GM23338 (cell line): ENCODE measurements around the gene SFPQ. TPM values are rescaled to one million over a fixed set of nuclear protein-coding genes. Genes with fewer than 3 reads are reported as not detected.

Experiments used
- ATAC-seq: fragments of 200-7000 bp; cut with Tn5 transposase; 3 replicates; pipeline ENCODE4 v1.9.1; 2020
- DNase-seq: peaks from one replicate; pipeline ENCODE4 v3.0.0-alpha.2; 2015; ENCODE audit warnings: low spot score
- H2AFZ ChIP-seq: fragments of 200-600 bp; sonication (generic); 2 replicates; pipeline ENCODE4 v1.8.0; 2016; ENCODE audit warnings: antibody characterized with exemption, mild to moderate bottlenecking, moderate library complexity
- H3F3A ChIP-seq: fragments of 200-600 bp; sonication (generic); replicated peaks from 2 replicates; pipeline ENCODE4 v1.8.0; 2017; ENCODE audit warnings: antibody characterized with exemption, mixed run types, low read depth
- H3K27ac ChIP-seq: fragments of 200-600 bp; sonication (generic); 2 replicates; pipeline ENCODE4 v1.6.1; 2016; ENCODE audit warnings: low read depth
- H3K27me3 ChIP-seq: fragments of 200-600 bp; sonication (generic); 2 replicates; pipeline ENCODE4 v1.8.0; 2016; ENCODE audit warnings: mild to moderate bottlenecking, mixed run types, moderate library complexity; ENCODE audit not compliant: insufficient read depth
- H3K36me3 ChIP-seq: fragments of 200-600 bp; sonication (generic); 2 replicates; pipeline ENCODE4 v1.8.0; 2016; ENCODE audit warnings: mild to moderate bottlenecking; ENCODE audit not compliant: insufficient read depth
- H3K4me1 ChIP-seq: fragments of 200-600 bp; sonication (generic); 2 replicates; pipeline ENCODE4 v1.8.0; 2016; ENCODE audit warnings: mild to moderate bottlenecking, moderate library complexity; ENCODE audit not compliant: insufficient read depth
- H3K4me2 ChIP-seq: fragments of 200-600 bp; sonication (generic); 2 replicates; pipeline ENCODE4 v1.7.1; 2017; ENCODE audit warnings: mixed run types
- H3K4me3 ChIP-seq: fragments of 200-600 bp; sonication (generic); 2 replicates; pipeline ENCODE4 v1.6.1; 2016; ENCODE audit warnings: mixed run types
- H3K79me2 ChIP-seq: fragments of 200-600 bp; sonication (generic); replicated peaks from 2 replicates; pipeline ENCODE4 v1.8.0; 2017; ENCODE audit warnings: mild to moderate bottlenecking; ENCODE audit not compliant: insufficient read depth
- H3K9me2 ChIP-seq: fragments of 200-600 bp; sonication (generic); 2 replicates; pipeline ENCODE4 v1.8.0; 2017; ENCODE audit not compliant: insufficient read depth
- H4K20me1 ChIP-seq: fragments of 200-600 bp; sonication (generic); replicated peaks from 2 replicates; pipeline ENCODE4 v1.8.0; 2017; ENCODE audit warnings: mild to moderate bottlenecking; ENCODE audit not compliant: insufficient read depth
- H3K27ac Mint-ChIP-seq: 2 replicates; pipeline ENCODE4 v1.8.0; 2020; ENCODE audit warnings: inconsistent platforms, mild to moderate bottlenecking, moderate library complexity, mixed read lengths
- H3K27me3 Mint-ChIP-seq: 3 replicates; pipeline ENCODE4 v1.8.0; 2022; ENCODE audit warnings: low read depth, mild to moderate bottlenecking, moderate library complexity, mixed read lengths, inconsistent platforms; ENCODE audit not compliant: insufficient read depth, poor library complexity
- H3K36me3 Mint-ChIP-seq: 3 replicates; pipeline ENCODE4 v1.8.0; 2021; ENCODE audit warnings: low read depth, mild to moderate bottlenecking, inconsistent platforms, moderate library complexity, mixed read lengths
- H3K4me1 Mint-ChIP-seq: 3 replicates; pipeline ENCODE4 v1.8.0; 2020; ENCODE audit warnings: mild to moderate bottlenecking, inconsistent platforms, mixed read lengths
- H3K4me3 Mint-ChIP-seq: 3 replicates; pipeline ENCODE4 v1.8.0; 2021; ENCODE audit warnings: moderate library complexity, mild to moderate bottlenecking, inconsistent platforms, mixed read lengths
- H3K9me3 Mint-ChIP-seq: 3 replicates; pipeline ENCODE4 v1.8.0; 2020; ENCODE audit warnings: moderate library complexity, mild to moderate bottlenecking, inconsistent platforms, mixed read lengths
- CREB1 ChIP-seq: fragments of 250-450 bp; sonication (Bioruptor Pico); IDR thresholded peaks from 2 replicates; pipeline ENCODE4 v1.5.0; 2020; ENCODE audit warnings: low read depth, mild to moderate bottlenecking, moderate library complexity
- EZH2 ChIP-seq: fragments of 200-600 bp; sonication (generic); IDR thresholded peaks from one replicate; pipeline ENCODE4 v1.8.0; 2017; ENCODE audit warnings: antibody characterized with exemption, mild to moderate bottlenecking, low read depth; ENCODE audit not compliant: unreplicated experiment
- EZH2phosphoT487 ChIP-seq: fragments of 200-600 bp; sonication (generic); IDR thresholded peaks from one replicate; pipeline ENCODE4 v1.8.1; 2018; ENCODE audit warnings: antibody characterized with exemption; ENCODE audit not compliant: unreplicated experiment
- JUNB ChIP-seq: IDR thresholded peaks from one replicate; pipeline ENCODE4 v1.6.1; 2016; ENCODE audit warnings: antibody characterized with exemption; ENCODE audit not compliant: unreplicated experiment
- NANOG ChIP-seq: IDR thresholded peaks from 2 replicates; pipeline ENCODE4 v1.6.1; 2016; ENCODE audit warnings: antibody characterized with exemption, borderline replicate concordance
- POLR2AphosphoS5 ChIP-seq: IDR thresholded peaks from 2 replicates; pipeline ENCODE4 v1.6.1; 2016; ENCODE audit warnings: antibody characterized with exemption, low read depth
- STAT1 ChIP-seq: IDR thresholded peaks from one replicate; pipeline ENCODE4 v1.6.1; 2016; ENCODE audit warnings: antibody characterized with exemption; ENCODE audit not compliant: unreplicated experiment
- ZNF114 ChIP-seq: fragments of 250-450 bp; sonication (Bioruptor Pico); IDR thresholded peaks from 2 replicates; pipeline ENCODE4 v1.5.0; 2020; ENCODE audit warnings: mild to moderate bottlenecking, moderate library complexity
- ZNF331 ChIP-seq: fragments of 250-450 bp; sonication (Bioruptor Pico); IDR thresholded peaks from 2 replicates; pipeline ENCODE4 v1.5.0; 2020; ENCODE audit warnings: low read depth, mild to moderate bottlenecking, moderate library complexity
- polyA plus RNA-seq: library from polyadenylated mRNA; unstranded; fragments of >200 nt; fragmentation: Nextera tagmentation; extraction: Ambion mirVana; gene quantifications from 2 replicates; pipeline ENCODE4 v1.2.1, GENCODE V29; 2016
- total RNA-seq: library from RNA; depleted of rRNA; stranded (reverse); fragments of >200 nt; shearing (Covaris generic); gene quantifications from 2 replicates; pipeline ENCODE4 v1.2.3, GENCODE V29; 2014
- TF ChIP-seq, protein P1 (sequence below): IDR thresholded peaks from 2 replicates; pipeline ENCODE4 v1.6.1; 2016; ENCODE audit warnings: antibody characterized with exemption
- TF ChIP-seq, protein P2 (sequence below): IDR thresholded peaks from one replicate; pipeline ENCODE4 v1.6.1; 2018; ENCODE audit warnings: antibody characterized with exemption; ENCODE audit not compliant: unreplicated experiment
- TF ChIP-seq, protein P3 (sequence below): fragments of 250-450 bp; sonication (Bioruptor Pico); IDR thresholded peaks from 2 replicates; pipeline ENCODE4 v1.5.0; 2020; ENCODE audit warnings: mild to moderate bottlenecking, moderate library complexity
- TF ChIP-seq, protein P4 (sequence below), 2 experiments: fragments of 200-600 bp in 1 of 2; sonication (generic) in 1 of 2; conservative IDR thresholded peaks; 2 replicates each; pipeline versions ENCODE4 v1.5.1 to v1.6.1; 2016 to 2017; ENCODE audit warnings: antibody characterized with exemption in 2 of 2, low read depth in 2 of 2, mild to moderate bottlenecking in 2 of 2, moderate library complexity in 1 of 2

SFPQ gene
- total and polyA plus RNA-seq, 2 experiments from 2014 or later = 258 to 352 TPM

GRCh38 chr1:35164893-35165292 lies 28.1 kb downstream of the SFPQ start:
- Mint-ChIP-seq H3K9me3 (peaks cover 15% of the 10 kb centered on the region; the same call in 2 of the 3 replicates), H3K4me3 (no peak overlapping the region), H3K27ac (no peak overlapping the region), H3K36me3 (peaks cover 3% of the 10 kb centered on the region; the same call in 1 of the 3 replicates), H3K4me1 (no peaks in the 10 kb centered on the region), H3K27me3 (peaks cover 2% of the 10 kb centered on the region)
- ATAC-seq (no peak), DNase-seq (no peak)
- Histone ChIP-seq H3K36me3 (no peaks in the 10 kb centered on the region; the same call in 1 of the 2 replicates), H2AFZ (no peak overlapping the region), H4K20me1 (no peaks in the 10 kb centered on the region), H3K27ac (no peak overlapping the region), H3K4me2 (no peak overlapping the region), H3F3A (no peaks in the 10 kb centered on the region; the same call in 1 of the 2 replicates), H3K9me2 (no peaks in the 10 kb centered on the region), H3K4me3 (no peak overlapping the region), H3K4me1 (no peaks in the 10 kb centered on the region), H3K79me2 (no peaks in the 10 kb centered on the region), H3K27me3 (no peaks in the 10 kb centered on the region)
- TF ChIP-seq, protein P1, sequence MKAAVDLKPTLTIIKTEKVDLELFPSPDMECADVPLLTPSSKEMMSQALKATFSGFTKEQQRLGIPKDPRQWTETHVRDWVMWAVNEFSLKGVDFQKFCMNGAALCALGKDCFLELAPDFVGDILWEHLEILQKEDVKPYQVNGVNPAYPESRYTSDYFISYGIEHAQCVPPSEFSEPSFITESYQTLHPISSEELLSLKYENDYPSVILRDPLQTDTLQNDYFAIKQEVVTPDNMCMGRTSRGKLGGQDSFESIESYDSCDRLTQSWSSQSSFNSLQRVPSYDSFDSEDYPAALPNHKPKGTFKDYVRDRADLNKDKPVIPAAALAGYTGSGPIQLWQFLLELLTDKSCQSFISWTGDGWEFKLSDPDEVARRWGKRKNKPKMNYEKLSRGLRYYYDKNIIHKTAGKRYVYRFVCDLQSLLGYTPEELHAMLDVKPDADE = no peak
- no peak for TF ChIP-seq CREB1 (CRISPR knock-in tag)
- no peak for TF ChIP-seq STAT1
- TF ChIP-seq, protein P2, sequence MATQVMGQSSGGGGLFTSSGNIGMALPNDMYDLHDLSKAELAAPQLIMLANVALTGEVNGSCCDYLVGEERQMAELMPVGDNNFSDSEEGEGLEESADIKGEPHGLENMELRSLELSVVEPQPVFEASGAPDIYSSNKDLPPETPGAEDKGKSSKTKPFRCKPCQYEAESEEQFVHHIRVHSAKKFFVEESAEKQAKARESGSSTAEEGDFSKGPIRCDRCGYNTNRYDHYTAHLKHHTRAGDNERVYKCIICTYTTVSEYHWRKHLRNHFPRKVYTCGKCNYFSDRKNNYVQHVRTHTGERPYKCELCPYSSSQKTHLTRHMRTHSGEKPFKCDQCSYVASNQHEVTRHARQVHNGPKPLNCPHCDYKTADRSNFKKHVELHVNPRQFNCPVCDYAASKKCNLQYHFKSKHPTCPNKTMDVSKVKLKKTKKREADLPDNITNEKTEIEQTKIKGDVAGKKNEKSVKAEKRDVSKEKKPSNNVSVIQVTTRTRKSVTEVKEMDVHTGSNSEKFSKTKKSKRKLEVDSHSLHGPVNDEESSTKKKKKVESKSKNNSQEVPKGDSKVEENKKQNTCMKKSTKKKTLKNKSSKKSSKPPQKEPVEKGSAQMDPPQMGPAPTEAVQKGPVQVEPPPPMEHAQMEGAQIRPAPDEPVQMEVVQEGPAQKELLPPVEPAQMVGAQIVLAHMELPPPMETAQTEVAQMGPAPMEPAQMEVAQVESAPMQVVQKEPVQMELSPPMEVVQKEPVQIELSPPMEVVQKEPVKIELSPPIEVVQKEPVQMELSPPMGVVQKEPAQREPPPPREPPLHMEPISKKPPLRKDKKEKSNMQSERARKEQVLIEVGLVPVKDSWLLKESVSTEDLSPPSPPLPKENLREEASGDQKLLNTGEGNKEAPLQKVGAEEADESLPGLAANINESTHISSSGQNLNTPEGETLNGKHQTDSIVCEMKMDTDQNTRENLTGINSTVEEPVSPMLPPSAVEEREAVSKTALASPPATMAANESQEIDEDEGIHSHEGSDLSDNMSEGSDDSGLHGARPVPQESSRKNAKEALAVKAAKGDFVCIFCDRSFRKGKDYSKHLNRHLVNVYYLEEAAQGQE = no peak
- TF ChIP-seq JUNB = no peak
- TF ChIP-seq POLR2AphosphoS5 = no peak
- no peak for TF ChIP-seq NANOG
- no peak for TF ChIP-seq EZH2
- TF ChIP-seq, protein P3, sequence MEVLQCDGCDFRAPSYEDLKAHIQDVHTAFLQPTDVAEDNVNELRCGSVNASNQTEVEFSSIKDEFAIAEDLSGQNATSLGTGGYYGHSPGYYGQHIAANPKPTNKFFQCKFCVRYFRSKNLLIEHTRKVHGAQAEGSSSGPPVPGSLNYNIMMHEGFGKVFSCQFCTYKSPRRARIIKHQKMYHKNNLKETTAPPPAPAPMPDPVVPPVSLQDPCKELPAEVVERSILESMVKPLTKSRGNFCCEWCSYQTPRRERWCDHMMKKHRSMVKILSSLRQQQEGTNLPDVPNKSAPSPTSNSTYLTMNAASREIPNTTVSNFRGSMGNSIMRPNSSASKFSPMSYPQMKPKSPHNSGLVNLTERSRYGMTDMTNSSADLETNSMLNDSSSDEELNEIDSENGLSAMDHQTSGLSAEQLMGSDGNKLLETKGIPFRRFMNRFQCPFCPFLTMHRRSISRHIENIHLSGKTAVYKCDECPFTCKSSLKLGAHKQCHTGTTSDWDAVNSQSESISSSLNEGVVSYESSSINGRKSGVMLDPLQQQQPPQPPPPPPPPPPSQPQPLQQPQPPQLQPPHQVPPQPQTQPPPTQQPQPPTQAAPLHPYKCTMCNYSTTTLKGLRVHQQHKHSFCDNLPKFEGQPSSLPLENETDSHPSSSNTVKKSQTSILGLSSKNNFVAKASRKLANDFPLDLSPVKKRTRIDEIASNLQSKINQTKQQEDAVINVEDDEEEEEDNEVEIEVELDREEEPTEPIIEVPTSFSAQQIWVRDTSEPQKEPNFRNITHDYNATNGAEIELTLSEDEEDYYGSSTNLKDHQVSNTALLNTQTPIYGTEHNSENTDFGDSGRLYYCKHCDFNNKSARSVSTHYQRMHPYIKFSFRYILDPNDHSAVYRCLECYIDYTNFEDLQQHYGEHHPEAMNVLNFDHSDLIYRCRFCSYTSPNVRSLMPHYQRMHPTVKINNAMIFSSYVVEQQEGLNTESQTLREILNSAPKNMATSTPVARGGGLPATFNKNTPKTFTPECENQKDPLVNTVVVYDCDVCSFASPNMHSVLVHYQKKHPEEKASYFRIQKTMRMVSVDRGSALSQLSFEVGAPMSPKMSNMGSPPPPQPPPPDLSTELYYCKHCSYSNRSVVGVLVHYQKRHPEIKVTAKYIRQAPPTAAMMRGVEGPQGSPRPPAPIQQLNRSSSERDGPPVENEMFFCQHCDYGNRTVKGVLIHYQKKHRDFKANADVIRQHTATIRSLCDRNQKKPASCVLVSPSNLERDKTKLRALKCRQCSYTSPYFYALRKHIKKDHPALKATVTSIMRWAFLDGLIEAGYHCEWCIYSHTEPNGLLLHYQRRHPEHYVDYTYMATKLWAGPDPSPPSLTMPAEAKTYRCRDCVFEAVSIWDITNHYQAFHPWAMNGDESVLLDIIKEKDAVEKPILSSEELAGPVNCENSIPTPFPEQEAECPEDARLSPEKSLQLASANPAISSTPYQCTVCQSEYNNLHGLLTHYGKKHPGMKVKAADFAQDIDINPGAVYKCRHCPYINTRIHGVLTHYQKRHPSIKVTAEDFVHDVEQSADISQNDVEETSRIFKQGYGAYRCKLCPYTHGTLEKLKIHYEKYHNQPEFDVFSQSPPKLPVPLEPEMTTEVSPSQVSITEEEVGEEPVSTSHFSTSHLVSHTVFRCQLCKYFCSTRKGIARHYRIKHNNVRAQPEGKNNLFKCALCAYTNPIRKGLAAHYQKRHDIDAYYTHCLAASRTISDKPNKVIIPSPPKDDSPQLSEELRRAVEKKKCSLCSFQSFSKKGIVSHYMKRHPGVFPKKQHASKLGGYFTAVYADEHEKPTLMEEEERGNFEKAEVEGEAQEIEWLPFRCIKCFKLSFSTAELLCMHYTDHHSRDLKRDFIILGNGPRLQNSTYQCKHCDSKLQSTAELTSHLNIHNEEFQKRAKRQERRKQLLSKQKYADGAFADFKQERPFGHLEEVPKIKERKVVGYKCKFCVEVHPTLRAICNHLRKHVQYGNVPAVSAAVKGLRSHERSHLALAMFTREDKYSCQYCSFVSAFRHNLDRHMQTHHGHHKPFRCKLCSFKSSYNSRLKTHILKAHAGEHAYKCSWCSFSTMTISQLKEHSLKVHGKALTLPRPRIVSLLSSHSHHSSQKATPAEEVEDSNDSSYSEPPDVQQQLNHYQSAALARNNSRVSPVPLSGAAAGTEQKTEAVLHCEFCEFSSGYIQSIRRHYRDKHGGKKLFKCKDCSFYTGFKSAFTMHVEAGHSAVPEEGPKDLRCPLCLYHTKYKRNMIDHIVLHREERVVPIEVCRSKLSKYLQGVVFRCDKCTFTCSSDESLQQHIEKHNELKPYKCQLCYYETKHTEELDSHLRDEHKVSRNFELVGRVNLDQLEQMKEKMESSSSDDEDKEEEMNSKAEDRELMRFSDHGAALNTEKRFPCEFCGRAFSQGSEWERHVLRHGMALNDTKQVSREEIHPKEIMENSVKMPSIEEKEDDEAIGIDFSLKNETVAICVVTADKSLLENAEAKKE (CRISPR knock-in tag) = no peak
- no peak for TF ChIP-seq ZNF114 (CRISPR knock-in tag)
- TF ChIP-seq ZNF331 = no peak
- no peak for TF ChIP-seq EZH2phosphoT487
- TF ChIP-seq, protein P4, sequence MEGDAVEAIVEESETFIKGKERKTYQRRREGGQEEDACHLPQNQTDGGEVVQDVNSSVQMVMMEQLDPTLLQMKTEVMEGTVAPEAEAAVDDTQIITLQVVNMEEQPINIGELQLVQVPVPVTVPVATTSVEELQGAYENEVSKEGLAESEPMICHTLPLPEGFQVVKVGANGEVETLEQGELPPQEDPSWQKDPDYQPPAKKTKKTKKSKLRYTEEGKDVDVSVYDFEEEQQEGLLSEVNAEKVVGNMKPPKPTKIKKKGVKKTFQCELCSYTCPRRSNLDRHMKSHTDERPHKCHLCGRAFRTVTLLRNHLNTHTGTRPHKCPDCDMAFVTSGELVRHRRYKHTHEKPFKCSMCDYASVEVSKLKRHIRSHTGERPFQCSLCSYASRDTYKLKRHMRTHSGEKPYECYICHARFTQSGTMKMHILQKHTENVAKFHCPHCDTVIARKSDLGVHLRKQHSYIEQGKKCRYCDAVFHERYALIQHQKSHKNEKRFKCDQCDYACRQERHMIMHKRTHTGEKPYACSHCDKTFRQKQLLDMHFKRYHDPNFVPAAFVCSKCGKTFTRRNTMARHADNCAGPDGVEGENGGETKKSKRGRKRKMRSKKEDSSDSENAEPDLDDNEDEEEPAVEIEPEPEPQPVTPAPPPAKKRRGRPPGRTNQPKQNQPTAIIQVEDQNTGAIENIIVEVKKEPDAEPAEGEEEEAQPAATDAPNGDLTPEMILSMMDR (conservative IDR thresholded peaks at IDR 0.05; ENCODE audit: low read depth in 2 of 2) = no peak
